Erythroblast (primary cell): Measurements from ENCODE around the gene MANSC4.
A peak's percentile ranks its signal among the peaks of the same experiment; 100 is the strongest.

Source experiments
- DNase-seq, 2 experiments: peaks; one replicate each; lab custom pipeline; 2025; lab: John Stamatoyannopoulos, UW
- GATA1 ChIP-seq: IDR thresholded peaks from 2 replicates; pipeline ENCODE4 v1.6.1; 2011; ENCODE audit warnings: low read depth, mild to moderate bottlenecking, control low read depth, low read length, moderate library complexity
- POLR2A ChIP-seq: IDR thresholded peaks from 2 replicates; pipeline ENCODE4 v1.6.1; 2011; ENCODE audit warnings: mild to moderate bottlenecking, low read length

Gene MANSC4

DNA sequence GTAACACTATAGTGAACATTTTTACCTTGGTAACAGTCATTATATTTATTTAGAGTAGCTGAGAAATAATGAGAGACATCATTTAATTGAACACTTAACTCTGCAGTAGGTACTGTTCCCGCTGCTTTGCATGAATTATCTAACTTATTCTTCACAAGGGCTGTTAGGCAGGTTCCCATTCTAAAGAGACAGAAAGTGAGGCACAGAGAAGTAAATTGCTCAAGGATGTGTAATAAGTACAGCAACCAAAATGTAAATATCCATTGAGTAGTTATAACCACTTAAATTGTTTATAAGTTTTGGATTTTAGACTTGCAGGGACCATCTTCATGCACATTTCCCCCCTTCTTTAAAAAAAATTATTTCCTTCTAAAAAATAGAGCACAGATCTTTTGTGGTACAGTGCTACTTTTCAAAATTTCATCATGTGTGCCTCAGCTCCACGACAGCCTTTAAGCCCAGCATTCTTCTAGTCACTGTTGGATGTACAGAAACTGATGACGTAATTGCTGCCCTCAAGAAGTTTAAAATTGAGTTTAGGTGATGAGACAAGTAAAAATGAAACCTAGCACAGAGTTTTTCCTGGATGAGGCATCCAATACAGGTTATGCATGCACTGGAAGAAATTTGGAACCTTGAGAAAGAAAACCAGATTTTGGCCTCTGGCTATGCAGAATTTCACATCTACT is 6.0 kb upstream of the MANSC4 start:
- DNase-seq, result peak in 1 of 2 experiments; percentile 10
- no peak for TF ChIP-seq POLR2A
- no peak for TF ChIP-seq GATA1

- no peak for DNase-seq
- no peak for TF ChIP-seq GATA1
Measured at GRCh38 chr12:27782481-27782880, 2.4 kb upstream of the MANSC4 start.

DNA sequence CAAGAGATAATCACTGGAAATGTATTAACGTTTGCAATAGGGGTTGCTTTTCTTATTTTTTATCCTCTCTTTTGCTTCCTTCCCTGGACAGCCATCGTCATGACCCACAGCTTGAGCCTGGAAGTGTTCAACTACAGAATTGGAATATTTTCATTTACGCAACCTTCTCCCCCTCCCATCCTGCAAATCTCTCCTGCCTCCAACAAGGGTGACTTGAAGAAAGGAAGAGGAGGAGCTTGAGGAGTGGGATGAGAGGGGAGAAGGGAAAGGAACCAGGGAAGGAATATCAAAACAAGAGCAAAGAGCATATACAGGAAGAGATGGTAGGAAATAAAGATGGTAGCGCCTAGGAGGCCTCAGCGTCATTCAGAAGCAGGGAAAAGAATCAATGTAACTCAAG is 1.6 kb upstream of the MANSC4 start:
- TF ChIP-seq POLR2A, result no peak
- no peak for DNase-seq

DNA sequence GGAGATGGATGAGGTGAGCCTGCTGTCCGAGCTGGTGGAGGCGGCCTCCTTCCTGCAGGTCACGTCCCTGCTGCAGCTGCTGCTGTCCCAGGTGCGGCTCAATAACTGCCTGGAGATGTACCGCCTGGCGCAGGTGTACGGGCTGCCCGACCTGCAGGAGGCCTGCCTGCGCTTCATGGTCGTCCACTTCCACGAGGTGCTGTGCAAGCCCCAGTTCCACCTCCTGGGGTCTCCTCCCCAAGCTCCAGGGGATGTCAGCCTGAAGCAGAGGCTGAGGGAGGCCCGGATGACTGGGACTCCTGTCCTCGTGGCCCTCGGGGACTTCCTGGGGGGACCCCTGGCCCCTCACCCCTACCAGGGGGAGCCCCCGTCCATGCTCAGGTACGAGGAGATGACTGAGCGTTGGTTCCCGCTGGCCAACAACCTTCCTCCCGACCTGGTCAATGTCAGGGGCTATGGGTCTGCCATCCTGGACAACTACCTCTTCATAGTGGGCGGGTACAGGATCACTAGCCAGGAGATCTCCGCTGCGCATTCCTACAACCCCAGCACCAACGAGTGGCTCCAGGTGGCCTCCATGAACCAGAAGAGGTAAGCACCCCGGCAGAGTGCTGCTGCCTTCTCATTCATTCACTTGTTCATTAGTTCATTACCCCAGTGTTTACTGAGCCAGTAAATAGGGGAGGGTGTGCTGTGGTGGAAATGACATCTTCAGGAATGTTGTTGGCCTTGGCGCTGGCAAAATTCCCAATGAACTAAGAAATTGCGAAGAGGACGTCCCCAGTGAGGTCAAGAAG is 774 bp upstream of the MANSC4 start:
- DNase-seq, result peak; percentile 37 to 42

DNA sequence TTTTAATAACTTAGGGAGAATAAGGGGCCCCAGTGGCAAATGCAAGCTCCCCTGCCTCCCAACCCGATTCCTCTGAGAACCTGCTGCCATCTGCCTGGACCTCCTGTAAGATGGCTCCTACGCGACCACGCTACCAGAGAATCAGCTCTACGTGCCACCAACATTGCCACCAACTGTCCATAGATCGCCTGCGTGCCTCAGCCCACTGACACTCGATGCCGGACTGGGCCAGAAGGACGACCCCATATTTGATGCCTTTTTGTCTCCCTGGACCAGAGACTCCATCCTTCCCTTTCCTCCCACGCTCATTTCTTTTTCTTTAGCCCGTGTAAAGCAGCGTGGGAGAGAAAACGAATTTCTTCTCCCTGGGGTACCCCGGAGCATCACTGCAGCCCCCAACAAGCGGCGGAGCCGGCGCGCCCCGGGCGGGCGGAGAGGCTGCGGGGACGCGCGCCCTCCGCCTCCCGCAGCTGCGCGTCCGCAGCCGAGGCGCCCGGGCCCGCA is 568 bp downstream of the MANSC4 start:
- TF ChIP-seq POLR2A (no peak), GATA1 (no peak)
- DNase-seq, result peak; percentile 44 to 60

More for the DNA sequence above, 774 bp upstream of the MANSC4 start:
- TF ChIP-seq GATA1, result no peak
- no peak for TF ChIP-seq POLR2A

GRCh38 chr12:27778206-27778605 is 1.8 kb downstream of the MANSC4 start:
- TF ChIP-seq GATA1, result no peak
- no peak for DNase-seq

DNA sequence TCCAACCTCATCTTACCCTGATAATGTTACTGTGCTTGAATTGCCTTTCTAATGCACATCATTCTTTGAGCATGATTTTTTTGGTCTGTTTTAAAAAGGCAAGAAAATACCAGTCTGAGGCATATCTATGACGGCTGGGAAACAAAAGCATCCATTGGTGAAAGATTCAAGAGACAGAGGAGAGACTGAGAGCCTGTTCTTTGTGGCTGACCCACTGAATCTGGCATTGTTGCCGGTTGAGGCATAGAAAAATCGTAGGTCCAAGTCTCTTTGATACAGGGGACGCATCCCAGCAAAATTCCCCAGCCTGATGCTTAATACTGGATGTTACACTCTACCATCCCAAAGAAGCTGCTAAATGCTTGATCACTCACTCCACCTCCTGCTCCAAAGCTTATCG is 2.9 kb downstream of the MANSC4 start:
- DNase-seq, result no peak
- TF ChIP-seq GATA1 (no peak), POLR2A (no peak)

GRCh38 chr12:27772328-27773049 is 7.5 kb downstream of the MANSC4 start:
- DNase-seq, result no peak
- TF ChIP-seq POLR2A, result no peak

GRCh38 chr12:27771481-27772327 is 8.3 kb downstream of the MANSC4 start:
- TF ChIP-seq POLR2A (no peak), GATA1 (no peak)
- no peak for DNase-seq

- TF ChIP-seq POLR2A, result no peak
- TF ChIP-seq GATA1, result no peak
- DNase-seq, result no peak
Measured at GRCh38 chr12:27769142-27769673, 10.8 kb downstream of the MANSC4 start.

DNA sequence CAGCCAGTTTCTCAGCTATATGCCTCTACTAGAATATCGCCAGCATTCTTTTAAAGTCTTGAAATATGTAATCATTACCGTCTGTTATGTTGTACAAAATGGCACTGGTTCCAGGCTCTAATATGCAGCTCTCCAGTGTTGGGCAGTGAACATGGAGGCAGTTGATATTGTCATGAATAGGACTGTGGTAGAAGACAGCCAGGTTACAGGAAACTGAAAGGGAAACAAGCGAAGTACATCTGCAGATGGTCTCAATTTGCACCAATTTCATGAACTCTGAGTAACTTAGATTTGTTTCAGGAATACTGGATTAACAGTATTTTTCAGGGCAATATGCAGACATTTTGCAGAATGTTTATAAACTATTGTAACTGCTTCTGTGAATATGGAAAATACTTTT is 13.4 kb downstream of the MANSC4 start:
- DNase-seq, result no peak
- TF ChIP-seq POLR2A (no peak), GATA1 (no peak)

- TF ChIP-seq POLR2A (no peak), GATA1 (no peak)
- DNase-seq, result no peak
Measured at GRCh38 chr12:27762757-27763156, 17.3 kb downstream of the MANSC4 start.

DNA sequence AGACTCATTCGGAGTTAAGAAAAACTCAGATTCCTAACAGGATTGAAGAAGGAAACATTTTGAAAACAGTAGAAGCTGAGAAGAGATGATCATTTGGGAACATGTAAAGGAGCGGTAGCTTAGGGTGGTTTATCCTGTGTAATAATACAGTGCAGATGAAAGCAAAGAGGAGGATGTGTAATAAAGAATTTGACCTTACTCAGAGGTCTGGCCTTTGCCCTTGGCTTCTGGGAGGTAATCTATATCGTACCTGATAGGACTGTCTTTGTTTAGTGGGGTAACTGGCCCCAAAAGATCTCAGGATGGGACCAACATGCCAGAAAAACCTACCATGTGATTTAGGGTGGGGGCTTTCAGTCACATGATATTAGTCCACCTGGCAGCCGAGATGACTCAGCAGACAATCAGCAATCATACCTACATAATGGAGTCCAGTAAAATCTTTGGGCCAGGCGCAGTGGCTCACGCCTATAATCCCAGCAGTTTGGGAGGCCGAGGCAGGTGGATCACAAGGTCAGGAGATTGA is 23.3 kb downstream of the MANSC4 start:
- TF ChIP-seq GATA1 (no peak), POLR2A (no peak)
- no peak for DNase-seq
